IPS-NIHi7 (cell line): ENCODE results near the gene CIT.

Source experiments
- DNase-seq: peaks from one replicate; pipeline ENCODE4 v3.0.0; 2012; ENCODE audit warnings: mixed read lengths; ENCODE audit errors: extremely low spot score

The CIT gene

DNA sequence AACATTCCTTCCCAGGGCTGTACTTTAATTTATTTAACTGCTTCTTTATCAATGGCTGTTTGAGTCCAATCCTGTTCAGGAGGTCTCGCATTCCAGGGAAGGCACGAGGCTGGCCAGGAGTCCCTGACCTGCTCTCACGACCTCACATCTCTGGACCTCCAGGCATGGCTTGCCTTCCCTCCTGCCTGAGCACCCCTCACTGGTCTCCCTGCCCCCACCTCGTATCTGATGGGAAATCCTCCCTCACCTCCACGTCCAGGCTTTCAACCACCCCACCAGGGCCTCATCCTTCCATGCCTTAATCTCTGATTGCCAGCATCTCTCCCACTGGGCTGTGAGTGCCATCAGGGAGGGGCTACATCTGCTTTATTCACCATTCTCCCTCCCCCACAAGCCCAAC is 180.2 kb downstream of the CIT start:
- DNase-seq, result no peak

DNA sequence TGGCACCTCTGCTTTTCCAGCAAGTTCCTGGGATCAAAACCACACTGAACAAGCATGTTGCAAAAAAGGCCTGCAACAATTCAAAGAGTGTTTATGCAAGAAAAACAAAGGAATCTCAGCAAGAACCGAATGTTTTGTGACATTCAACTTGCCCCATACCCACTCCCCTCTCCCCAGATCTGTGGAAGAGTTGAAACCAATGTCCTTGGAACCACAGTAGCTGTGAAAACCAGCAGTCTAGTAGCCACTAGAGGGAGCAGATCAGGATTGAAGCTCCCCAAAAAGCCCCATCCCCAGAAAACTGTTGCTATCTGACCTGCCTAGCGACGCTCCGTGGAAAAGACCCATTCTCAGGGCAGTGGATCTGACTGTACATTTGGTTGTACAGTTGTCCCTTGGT is 182.1 kb downstream of the CIT start:
- peak; percentile 47 for DNase-seq

DNA sequence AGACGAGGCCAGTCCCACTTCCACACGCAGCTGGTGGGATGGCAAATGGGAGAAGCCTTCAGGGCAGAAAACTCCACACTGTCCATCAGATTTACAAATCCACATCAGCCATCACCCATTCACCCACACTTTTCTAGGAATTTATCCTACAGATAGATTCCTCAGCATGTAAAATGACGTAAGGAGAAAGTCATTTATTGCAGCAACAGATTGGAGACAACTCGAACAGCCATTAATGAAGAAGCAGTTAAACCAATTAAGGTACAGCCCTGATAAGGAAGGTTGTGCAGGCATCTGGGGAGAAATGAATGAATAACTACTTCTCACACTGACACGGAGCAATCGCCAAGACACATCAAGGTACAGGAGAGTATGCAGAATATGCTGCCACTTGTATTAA is 183.0 kb downstream of the CIT start:
- DNase-seq, result no peak

DNA sequence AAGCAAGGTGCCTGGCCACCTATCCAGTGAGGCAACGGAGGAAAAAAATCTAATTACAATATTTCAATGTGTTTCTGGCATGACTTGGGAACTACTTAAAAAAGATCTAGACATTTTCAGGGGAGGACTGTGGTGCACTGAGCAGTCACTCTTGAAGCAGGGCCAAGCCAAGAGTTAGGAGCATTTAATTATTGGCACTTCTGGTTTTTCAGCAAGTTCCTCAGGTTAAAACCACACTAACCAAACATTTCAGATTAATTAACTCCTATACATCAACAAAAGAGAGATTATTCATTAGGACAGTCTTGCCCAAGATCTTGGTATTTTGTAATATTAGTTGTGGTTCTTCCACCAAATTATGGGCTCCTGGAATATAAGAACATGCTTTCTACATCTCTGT is 183.6 kb downstream of the CIT start:
- no peak for DNase-seq

DNA sequence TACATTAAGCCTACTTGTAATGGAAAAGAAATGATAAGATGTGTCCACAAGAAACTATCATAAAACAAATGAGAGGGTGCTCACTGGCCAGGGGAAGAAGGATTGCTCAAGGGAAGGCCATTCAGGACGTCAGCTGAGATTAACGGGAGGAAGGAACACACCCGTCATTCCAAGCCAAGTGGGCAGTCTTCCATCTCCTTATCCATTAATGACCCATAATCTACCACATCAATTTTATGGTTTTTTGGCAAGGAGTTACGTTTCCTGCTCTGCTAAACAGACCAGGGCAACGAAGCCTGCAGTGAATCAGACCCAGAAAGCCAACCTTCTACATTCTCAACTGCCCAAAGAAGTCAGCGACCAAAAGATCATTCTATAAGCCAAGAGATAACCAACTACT is 184.1 kb downstream of the CIT start:
- DNase-seq, result no peak

DNA sequence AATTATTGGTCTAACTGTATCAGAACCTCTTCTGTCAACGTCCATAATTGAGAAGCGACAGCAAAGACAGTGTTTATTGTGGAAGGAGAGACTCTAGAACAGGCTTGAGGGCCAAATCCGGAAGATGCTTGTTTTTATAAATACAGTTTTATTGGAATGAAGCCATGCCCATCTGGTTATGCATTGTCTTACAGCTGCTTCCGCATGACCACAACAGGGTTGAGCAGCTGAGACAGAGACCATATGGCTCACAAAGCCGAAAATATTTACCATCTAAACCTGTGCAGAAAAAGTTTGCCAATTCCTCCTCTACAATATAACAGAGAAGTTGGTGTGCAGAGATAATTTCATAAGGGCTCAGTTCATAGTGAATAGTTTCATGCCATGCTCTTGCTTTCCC is 184.7 kb downstream of the CIT start:
- no peak for DNase-seq

DNA sequence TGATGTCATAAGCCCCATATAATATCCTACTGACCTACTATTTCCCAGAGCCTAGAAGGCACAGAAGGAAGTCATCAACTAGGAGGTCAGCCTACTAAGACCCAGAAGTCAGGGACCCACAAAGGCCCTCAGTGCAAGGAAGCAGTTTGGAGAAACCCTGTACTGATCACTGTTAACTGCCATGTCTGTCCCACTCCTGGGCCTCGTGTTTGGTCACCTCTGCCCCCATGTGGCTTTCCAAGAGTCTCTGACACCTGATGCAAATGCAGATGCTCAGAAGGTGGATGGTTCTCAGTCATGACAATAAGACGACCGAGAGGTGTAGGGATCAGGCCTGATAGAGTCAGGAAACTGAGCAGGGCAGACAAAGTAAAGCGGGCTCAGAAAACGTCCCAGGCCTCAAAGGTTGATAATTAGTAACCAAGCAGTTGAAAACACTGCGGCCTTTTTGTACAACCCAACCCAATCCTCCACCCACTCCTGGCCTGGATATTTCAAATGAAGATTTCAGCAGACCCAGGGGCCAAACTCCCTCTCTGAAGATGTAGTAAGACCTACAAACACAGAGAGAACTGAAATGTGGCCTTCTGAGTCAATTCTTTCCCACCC is 185.8 kb downstream of the CIT start:
- DNase-seq, result no peak

DNA sequence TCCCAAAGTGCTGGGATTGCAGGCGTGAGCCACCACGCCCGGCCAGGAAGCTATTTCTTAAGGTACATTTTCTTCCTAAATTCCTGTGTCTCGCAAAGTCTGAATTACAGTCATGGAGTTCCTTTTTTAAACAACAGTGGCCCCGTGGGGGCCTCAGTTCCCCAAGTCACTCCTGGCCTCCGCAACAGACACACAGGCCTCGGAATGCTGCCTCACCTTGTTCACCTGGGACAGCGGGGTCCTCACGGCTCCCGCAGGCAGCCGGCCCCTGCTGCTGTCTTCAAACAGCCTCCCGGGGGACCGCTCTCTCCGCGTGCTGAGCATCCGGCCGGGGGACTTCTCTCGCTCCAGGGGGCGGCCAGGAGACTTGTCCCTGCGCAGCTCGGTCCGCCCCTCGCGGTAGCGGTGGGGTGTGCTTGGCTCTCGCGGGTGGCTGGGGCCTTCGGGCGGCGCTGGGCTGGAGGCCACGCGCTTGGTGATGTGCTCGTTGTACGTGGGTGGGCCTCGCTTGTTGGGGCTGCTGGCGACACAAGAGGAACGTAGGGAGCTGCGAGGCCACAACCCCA is 187.1 kb downstream of the CIT start:
- no peak for DNase-seq

DNA sequence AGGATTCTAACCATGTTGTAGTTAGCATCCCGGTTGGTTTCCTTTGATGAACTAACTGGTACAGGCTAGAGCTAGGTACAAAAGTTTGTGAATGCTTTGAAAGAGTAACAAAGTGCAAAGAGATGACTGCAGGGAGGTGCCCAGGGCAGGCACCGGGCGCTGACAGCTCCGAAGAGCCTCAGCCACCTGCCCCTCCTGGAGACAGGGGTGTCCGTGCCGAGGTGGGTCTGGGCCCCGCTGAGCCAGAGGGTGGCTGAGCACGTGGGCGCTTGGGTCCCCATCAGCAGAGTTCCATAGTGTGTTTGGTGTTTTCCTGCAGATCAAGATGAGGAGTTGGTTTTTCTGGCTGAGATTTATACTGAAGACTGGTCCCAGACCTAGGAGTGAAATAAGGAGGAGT is 189.2 kb downstream of the CIT start:
- no peak for DNase-seq

DNA sequence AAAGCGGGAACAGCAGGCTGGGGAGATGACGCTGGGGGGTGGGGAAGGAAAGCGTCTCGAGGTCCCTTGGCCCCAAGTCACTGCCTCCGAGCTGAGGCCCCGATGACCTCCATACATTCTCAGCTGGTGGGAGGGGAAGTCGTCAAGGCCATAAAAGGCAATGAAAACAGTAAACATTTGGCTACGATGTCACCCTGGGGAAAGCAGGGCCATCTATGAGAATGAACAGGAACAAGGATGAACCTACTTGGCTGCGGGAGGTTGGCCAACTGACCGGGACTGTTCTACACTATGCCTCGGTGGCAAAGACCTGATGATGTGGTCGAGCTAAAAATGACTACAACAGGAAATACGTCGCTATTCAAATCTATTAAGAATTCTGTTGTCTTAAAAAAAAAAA is 189.7 kb downstream of the CIT start:
- no peak for DNase-seq

DNA sequence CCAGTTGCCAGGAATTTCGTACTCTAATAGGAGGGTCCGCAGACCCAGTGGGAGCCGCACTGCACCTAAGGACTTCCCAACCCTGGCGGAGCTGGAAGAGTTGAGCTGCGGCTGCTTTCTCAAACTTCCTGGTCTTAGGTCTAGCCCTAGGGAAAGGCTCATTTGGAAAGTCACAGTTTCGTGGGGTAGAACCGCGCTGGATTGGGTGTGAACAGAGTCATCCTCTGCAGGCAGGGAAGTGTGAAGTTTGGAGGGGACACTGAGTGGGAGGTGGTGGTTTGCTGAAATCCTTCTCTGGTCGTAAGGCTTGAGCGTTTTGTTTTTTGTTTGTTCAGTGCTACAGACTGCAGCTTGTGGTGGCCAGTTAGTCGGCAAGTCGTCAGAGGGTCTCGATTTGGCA is 190.3 kb downstream of the CIT start:
- DNase-seq, result no peak

DNA sequence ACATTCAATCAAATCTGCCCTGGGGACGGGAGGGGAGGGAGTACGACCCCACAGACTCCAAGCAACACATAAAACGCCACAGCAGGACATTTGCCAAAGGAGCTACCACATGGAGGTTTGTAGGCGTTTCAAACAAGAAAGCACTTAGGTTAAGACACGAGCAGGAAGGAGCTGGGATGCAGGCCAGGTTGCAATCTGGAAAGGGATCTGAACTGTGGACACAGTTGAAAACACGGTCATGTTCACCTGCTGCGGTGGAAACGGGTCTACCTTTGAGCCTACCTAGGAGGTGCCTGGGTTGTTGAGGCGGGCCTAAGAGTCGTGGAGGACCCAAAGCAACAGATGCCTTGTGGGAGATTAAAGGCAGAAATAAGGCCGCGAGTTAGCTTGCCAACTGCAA is 190.8 kb downstream of the CIT start:
- no peak for DNase-seq

DNA sequence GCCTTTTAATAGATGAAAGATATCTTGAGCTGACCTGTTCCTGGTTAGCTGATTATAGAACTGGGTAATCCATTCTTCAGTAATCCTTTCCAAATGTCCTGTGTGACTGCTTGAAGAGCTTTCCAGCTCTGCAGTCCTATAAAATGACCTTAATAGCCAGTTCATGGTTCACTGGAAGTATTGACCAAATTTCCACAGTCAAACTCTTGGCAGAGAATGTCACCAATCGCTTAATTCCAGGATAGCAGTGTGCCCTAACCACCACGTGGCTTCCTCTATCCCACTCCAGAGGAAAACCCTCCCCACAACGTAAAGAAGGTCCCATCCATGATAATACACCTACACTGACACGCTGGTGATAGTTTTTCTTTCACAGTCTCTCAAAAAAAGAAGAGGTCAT is 191.7 kb downstream of the CIT start:
- no peak for DNase-seq

DNA sequence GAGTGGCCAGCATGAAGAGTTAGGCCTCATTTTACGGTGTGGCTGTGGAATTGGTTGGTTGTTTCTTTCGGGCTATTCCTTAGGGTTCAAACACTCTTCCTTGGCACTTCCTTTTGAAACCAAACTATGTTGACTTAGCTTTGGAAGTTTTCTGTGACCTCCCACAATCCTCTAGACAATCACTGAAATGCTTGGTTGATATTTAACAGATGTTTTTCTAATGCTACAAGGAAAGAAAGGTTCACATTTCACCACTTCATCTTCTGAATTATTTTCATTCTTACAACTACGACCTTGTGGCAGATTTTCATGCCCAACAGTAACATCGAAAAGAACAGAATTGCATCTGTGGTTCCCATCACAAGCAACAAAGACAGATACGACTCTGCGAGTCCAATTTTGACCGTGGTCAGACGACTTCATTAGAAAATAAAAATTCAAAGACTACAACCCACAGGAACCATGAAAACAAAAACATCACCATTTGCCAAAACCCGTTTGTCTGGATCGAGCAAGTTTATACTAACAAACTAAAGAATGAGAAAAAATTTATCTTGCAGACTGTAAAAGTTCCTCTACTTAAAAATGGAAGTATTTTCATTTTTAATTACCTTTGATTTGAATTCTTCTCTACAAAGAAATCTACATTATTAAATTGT is 192.3 kb downstream of the CIT start:
- no peak for DNase-seq

DNA sequence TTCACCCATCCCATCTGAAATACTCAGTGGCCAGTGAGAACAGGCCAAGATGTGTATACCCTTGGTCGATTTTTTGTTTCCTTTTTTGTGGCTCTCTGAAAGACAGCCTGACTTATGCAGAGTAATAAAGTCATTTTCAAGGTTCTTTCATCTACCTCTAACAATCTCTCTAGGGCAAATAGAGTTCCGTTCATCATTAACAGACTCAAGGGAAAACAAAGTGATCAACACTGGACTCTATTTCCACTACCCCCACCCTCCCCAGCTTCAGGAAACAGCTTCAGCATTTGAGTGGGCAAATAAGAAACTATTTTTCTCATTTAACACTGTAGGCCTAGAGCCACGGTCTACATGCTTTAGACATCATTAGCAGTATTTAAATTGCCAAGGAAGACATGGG is 193.3 kb downstream of the CIT start:
- DNase-seq, result no peak

DNA sequence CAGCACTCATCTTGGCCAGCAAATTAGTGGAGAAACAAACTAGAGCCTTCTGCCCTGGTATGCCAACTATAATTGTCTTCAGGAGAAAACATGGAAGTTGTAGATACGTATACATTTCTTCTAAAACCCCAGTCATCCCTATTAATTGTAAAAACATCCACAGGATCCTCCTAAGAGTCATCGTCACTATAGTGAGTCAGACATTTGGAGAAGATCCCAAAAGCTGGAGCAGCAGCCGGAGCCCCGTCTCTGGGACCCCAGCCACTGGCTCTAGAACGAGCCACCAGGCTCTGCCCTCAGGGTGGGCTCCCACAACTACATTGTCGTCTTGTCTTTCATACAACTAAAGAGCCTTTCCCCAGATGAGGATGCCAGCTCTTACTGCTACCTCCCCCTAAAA is 193.7 kb downstream of the CIT start:
- DNase-seq, result no peak

DNA sequence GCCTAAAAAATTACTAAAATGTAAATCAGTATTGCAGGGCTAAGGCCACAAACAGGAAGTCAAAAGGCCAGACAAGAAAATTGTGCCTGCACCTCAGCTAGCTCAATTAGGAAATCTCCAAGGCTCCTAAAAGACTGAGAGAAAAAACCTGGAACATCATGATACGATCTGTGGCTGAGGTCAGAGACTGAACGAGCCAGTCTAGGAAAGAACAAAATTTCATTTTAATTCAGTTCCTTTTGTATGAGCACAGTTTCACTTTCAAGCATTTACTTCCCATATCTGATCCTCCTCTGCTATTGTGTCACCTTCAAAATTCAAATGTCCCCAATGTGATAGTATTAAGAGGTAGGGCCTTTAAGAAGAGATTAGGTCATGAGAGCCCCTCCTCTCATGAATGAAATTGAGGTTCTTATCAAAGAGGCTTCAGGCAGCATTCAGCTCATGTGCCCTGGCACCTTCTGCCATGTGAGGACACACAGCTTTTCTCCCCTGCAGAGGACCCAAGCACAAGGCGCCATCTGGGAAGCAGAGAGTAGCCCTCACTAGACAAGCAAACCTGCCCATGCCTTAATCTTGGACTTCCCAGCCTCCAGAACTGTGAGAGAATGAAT is 194.4 kb downstream of the CIT start:
- no peak for DNase-seq

DNA sequence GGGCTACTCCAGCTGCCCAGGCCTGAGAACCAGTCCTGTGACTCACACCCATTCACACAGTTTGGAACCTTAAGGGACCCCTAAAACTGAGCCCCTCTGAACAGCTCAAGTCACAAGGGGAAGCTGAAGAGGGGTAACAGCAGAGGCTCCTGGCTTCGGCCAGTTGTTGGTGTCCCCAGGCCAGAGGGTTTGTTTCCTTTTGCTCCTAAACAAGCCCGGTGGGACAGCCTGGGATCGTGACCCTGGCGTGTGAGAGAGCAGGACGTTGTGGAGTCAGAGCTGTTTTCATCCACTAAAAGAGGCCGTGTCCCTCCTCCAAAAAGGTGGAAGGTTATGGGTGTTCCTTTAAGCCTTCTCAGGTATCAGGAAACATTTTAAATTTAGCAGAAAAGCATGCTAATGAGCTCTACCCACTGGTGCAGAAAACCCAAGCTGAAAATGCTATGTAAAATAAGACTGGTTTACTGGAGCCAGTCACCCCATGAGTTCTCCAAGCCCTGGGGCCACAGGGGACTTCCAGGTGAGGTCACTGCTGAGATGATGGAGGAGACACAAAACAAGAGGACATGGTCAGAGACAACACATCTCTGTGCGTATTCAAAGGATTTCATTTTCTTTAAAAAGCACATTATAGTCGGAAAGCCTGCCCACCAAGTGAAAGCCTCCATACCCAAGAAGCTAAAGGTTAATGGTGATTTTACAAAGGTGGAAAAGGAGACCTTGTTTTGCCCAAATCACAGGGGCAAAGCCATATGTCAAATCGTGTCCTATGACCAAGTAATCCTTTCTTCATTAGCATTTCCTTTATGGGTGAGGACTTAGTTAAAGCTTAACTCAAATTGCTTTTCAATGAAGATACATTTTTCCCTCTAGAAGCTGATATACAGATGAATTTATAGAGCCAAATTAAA is 195.1 kb downstream of the CIT start:
- no peak for DNase-seq

DNA sequence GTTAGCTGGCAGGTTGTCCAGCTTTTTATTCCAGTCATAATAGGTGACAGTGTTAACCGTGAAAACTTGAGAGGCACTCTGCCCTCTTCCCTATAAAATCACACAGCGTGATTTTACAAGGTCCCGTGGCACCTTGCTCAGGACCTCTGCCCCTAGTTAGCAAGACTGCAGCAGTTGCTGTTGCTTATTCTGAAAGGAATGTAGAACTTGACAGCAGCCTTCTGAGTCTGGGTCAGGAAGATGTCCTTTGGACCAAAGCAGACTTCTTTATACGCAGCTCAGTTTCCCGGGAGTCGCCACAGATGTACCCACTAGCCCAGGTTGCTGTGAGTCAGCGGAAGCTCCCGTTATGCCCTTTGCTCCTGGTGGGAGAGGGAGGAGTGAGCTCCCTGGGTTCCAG is 196.0 kb downstream of the CIT start:
- no peak for DNase-seq

DNA sequence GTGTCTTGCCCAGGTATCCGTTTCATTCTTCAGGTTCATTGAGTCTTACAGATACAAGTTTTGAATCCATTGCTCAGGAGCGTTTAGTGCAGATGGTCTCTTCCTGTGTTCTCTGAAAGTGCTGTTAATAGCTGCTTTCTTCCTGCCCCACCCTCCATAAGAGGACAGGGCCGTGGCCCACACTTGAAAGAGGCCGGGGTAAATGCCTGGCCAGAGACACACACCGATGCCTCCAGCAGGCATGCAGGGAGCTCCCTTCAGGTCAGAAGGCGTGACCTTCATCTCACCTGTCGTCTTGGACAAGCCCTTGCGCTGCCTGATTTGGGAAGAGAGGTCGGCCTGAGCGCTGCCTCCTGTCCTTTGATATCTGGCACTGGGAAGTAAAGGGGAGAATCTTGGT is 197.6 kb downstream of the CIT start:
- DNase-seq, result no peak

DNA sequence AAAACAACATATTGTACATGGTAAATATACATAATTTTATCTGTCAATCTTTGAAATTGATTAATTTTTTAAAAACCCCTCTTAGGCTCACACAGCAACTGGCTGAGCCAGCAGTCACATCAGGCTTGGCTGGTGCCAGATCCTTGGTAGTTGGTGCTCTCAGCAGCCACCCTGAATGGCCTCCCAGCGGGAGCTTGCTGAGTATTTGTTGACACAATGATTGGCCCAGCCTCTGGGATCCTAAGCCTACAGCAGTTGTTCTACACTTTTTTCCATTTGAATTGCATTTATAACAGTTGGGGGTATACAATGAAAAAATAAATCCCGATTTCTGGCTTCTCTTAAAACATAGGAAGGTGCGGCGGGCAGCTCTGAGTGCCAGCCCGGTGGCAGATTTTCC is 198.0 kb downstream of the CIT start:
- DNase-seq, result no peak

DNA sequence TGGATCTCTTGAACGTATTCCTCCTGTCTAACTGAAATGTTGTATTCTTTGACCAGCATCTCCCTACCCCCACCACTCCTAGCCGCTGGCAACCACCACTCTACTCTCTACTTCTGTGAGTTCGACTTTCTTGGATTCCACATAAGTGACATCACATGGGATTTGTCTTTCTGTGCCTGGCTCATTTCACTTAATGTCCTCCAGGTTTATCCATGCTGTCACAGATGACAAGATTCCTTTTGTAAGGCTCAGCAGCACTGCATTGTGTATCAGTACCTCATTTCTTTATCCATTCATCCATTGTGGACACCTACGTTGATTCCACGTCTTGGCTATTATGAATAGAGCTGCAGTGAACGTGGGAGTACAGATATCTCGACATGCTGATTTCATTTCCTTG is 198.7 kb downstream of the CIT start:
- no peak for DNase-seq
